Measurements from ENCODE around the gene FAM210B. TPM values are rescaled to one million over a fixed set of nuclear protein-coding genes. Genes with fewer than 3 reads are reported as not detected.

FAM210B gene
- total RNA-seq, 1 experiment from 2014 or later: 19.1 TPM

GRCh38 chr20:56350842-56351241, 7.9 kb upstream of the FAM210B start:
- peaks cover 63% of the 10 kb centered on the region for H3K27me3 Mint-ChIP-seq (ENCODE audit: low read depth)
- DNase-seq (ENCODE audit: low spot score) (no peak), ATAC-seq (no peak)
- no peaks in the 10 kb centered on the region for H3K36me3 Mint-ChIP-seq
- H3K27ac Mint-ChIP-seq: no peak overlapping the region
- H3K4me3 Mint-ChIP-seq: no peak overlapping the region
- 0 out of 2 replicates have a peak, but pooled peaks cover 4% of the 10 kb centered on the region for H3K9me3 Mint-ChIP-seq
- ChIA-PET POLR2A (no interaction called here), CTCF (no interaction called here)
- TF ChIP-seq IRF1 (CRISPR knock-in tag; IDR thresholded peaks at IDR 0.05) (no peak), SMAD3 (CRISPR knock-in tag; IDR thresholded peaks at IDR 0.05; ENCODE audit: borderline replicate concordance) (no peak), JAZF1 (CRISPR knock-in tag; IDR thresholded peaks at IDR 0.05) (no peak), ARID4B (CRISPR knock-in tag; IDR thresholded peaks at IDR 0.05; ENCODE audit: borderline replicate concordance) (no peak), PREB (CRISPR knock-in tag; IDR thresholded peaks at IDR 0.05; ENCODE audit: borderline replicate concordance) (no peak), ESRRA (CRISPR knock-in tag; IDR thresholded peaks at IDR 0.05; ENCODE audit: borderline replicate concordance) (no peak), AR (CRISPR knock-in tag; IDR thresholded peaks at IDR 0.05) (no peak), ZNF396 (CRISPR knock-in tag; IDR thresholded peaks at IDR 0.05; ENCODE audit: borderline replicate concordance) (no peak), ELF4 (CRISPR knock-in tag; IDR thresholded peaks at IDR 0.05; ENCODE audit: low read depth) (no peak), ZNF219 (CRISPR knock-in tag; IDR thresholded peaks at IDR 0.05; ENCODE audit: borderline replicate concordance) (no peak), FOXJ3 (CRISPR knock-in tag; IDR thresholded peaks at IDR 0.05; ENCODE audit: borderline replicate concordance) (no peak), E2F5 (CRISPR knock-in tag; IDR thresholded peaks at IDR 0.05) (no peak), MAX (CRISPR knock-in tag; IDR thresholded peaks at IDR 0.05) (no peak), ATF2 (CRISPR knock-in tag; IDR thresholded peaks at IDR 0.05; ENCODE audit: borderline replicate concordance, low read depth) (no peak), ZNF671 (CRISPR knock-in tag; IDR thresholded peaks at IDR 0.05) (no peak), HMGXB4 (CRISPR knock-in tag; IDR thresholded peaks at IDR 0.05) (no peak), JUN (CRISPR knock-in tag; IDR thresholded peaks at IDR 0.05) (no peak), ZNF281 (CRISPR knock-in tag; IDR thresholded peaks at IDR 0.05) (no peak), ZSCAN18 (CRISPR knock-in tag; IDR thresholded peaks at IDR 0.05) (no peak)
- H3K4me1 Mint-ChIP-seq: peaks cover 25% of the 10 kb centered on the region
